ENCODE measurements around the gene PRAMEF5.
"Not testable (repeated sequence)": the region's sequence is repeated elsewhere in the genome, so short reads cannot be mapped to it uniquely, and the experiment has no call there.

The PRAMEF5 gene

DNA sequence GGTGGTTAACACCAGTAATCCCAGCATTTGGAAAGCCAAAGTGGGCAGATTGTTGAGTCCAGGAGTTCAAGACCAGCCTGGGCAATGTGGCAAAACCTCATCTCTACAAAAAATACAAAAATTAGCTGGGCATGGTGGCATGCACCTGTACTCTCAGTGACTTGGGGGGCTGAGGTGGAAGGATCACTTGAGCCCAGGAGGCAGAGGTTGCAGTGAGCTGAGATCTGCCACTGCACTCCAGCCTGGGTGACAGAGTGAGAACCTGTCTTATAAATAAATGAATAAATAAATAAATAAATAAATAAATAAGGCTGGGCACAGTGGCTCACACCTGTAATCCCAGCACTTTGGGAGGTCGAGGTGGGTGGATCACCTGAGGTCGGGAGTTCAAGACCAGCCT lies 21.9 kb upstream of the PRAMEF5 start:
- not testable (repeated sequence) for DNase-seq (ENCODE audit: low spot score in 2 of 2); H3K9me3 Mint-ChIP-seq; H3K4me1 Mint-ChIP-seq; H3K27ac Mint-ChIP-seq (ENCODE audit: low read depth); H3K36me3 Mint-ChIP-seq (ENCODE audit: insufficient read depth); ATAC-seq (replicated peaks; ENCODE audit: extremely low read depth, poor library complexity, severe bottlenecking); H3K4me3 Mint-ChIP-seq
- peaks cover 27% of the 10 kb centered on the region for H3K27me3 Mint-ChIP-seq

DNA sequence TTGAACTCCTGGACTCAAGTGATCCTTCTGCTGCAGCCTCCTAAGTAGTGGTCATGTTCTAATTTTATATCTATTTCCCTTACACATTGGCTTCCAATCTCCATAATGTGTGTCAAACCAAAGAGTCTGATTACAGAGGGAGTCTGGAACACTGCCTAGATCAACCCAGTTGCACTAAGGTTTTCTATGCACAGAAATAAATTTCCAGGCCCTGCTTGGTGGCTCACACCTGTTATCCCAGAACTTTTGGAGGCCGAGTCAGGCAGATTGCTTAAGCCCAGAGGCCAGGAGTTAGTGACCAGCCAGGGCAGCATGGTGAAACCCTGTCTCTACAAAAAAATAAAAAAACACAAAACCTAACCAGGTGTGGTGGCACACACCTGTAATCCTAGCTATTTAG lies 19.9 kb upstream of the PRAMEF5 start:
- not testable (repeated sequence) for H3K36me3 Mint-ChIP-seq (ENCODE audit: insufficient read depth); H3K4me1 Mint-ChIP-seq; H3K27ac Mint-ChIP-seq (ENCODE audit: low read depth); H3K9me3 Mint-ChIP-seq; ATAC-seq (replicated peaks; ENCODE audit: extremely low read depth, poor library complexity, severe bottlenecking); H3K4me3 Mint-ChIP-seq
- peak in 1 of 2 donors; percentile 6 for DNase-seq (ENCODE audit: low spot score in 2 of 2)
- H3K27me3 Mint-ChIP-seq, result peaks cover 20% of the 10 kb centered on the region

DNA sequence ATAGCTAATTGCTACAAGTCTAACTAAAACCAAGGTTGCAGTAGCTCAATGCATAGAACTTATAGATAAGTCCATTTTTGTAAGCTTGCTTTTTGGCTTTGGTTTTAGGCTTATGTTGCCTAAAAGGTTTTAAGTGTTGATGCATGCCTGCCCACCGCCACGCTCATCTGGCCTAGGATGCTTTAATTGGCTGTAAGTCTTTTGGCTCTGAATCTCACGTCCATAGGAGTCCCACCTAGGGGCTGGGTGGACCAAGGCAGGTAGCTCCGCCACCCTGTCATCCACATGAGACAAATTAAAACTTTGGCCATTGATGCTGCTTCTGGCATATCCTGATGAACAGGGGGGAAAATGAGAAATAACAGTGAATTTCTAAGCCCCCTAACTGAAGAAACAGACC lies 16.4 kb upstream of the PRAMEF5 start:
- H3K27me3 Mint-ChIP-seq, result peaks cover 15% of the 10 kb centered on the region
- not testable (repeated sequence) for ATAC-seq (replicated peaks; ENCODE audit: extremely low read depth, poor library complexity, severe bottlenecking); H3K36me3 Mint-ChIP-seq (ENCODE audit: insufficient read depth)

DNA sequence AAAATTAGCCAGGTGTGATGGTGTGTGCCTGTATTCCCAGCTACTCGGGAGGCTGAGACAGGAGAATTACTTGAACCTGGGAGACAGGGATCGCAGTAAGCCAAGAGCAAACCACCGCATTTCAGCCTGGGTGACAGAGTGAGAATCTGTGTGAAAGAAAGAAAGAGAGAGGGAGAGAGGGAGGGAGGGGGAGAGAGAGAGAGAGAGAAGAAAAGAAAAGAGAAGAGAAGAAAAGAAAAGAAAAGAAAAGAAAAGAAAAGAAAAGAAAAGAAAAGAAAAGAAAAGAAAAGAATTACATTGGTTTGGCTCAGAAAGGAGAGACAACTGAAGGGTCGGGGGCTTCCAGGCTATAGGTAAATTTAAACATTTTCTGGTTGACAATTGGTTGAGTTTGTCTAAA lies 14.4 kb upstream of the PRAMEF5 start:
- not testable (repeated sequence) for DNase-seq (ENCODE audit: low spot score in 2 of 2); H3K9me3 Mint-ChIP-seq; H3K4me1 Mint-ChIP-seq; ATAC-seq (replicated peaks; ENCODE audit: extremely low read depth, poor library complexity, severe bottlenecking); H3K4me3 Mint-ChIP-seq; H3K36me3 Mint-ChIP-seq (ENCODE audit: insufficient read depth); H3K27ac Mint-ChIP-seq (ENCODE audit: low read depth)
- H3K27me3 Mint-ChIP-seq, result peaks cover 10% of the 10 kb centered on the region

More for the DNA sequence above, 16.4 kb upstream of the PRAMEF5 start:
- H3K9me3 Mint-ChIP-seq; H3K27ac Mint-ChIP-seq (ENCODE audit: low read depth); DNase-seq (ENCODE audit: low spot score in 2 of 2); H3K4me1 Mint-ChIP-seq; H3K4me3 Mint-ChIP-seq: not testable (repeated sequence)

DNA sequence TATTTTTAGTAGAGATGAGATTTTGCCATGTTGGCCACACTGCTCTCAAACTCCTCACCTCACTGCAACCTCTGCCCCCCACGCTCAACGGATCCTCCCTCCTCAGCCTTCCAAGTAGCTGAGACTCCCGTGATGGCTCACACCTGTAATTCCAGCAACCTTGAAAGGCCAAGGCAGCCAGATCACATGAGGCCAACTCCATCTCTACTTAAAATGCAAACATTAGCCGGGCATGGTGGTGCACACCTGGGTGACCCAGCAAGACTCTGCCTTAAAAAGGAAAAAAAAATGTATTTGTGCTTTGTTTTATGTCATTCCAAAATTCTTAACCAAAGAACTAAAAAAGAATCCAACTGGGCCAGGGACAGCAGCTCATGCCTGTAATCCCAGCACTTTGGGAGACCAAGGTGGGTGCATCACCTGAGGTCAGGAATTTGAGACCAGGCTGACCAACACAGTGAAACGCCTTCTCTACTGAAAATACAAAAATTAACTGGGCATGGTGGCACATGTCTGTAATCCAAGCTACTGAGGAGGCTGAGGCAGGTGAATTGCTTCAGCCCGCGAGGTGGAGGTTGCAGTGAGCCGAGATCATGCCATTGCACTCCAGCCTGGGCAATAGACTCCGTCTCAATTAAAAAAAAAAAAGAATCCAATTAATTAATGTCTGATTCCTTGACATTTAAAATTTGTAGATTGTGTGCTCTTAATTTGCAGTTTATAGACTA lies 10.3 kb upstream of the PRAMEF5 start:
- Mint-ChIP-seq H3K27me3 (peaks cover 19% of the 10 kb centered on the region), H3K27ac (ENCODE audit: low read depth) (peak overlapping the region; percentile 2)
- H3K4me1 Mint-ChIP-seq; ATAC-seq (replicated peaks; ENCODE audit: extremely low read depth, poor library complexity, severe bottlenecking); H3K36me3 Mint-ChIP-seq (ENCODE audit: insufficient read depth); H3K9me3 Mint-ChIP-seq; H3K4me3 Mint-ChIP-seq: not testable (repeated sequence)
- DNase-seq (ENCODE audit: low spot score in 2 of 2), result peak in 1 of 2 donors; percentile 5

DNA sequence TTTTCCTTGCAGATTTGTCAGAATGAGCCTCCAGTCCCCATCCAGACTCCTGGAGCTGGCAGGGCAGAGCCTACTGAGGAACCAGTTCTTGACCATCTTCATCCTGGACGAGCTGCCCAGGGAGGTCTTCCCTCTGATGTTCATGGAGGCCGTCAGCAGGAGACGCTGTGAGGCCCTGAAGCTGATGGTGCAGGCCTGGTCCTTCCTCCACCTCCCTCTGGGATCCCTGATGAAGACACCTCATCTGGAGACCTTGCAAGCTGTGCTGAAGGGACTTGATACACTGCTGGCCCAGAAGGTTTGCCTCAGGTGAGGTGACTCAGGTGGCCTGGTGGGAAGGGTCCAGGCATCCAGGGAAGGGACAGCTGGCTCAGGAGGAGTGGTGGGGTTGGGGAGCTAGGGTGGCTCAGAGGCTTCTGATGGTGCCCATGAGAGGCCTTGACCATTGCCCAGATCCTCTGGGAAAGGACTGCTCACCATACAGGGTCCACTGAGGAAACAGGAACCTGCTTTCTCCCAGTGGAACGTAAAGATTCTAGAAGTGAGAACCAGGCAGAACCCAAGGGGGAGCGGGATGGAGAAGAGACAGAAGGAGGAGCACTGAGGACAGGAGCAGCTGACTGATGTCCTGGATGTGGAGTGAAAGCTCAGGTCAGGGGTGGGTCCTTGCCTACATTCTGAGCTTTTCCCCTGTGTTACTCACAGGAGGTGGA lies 8.0 kb upstream of the PRAMEF5 start:
- not testable (repeated sequence) for ATAC-seq (replicated peaks; ENCODE audit: extremely low read depth, poor library complexity, severe bottlenecking); H3K9me3 Mint-ChIP-seq; H3K4me3 Mint-ChIP-seq; H3K27ac Mint-ChIP-seq (ENCODE audit: low read depth); H3K36me3 Mint-ChIP-seq (ENCODE audit: insufficient read depth); DNase-seq (ENCODE audit: low spot score in 2 of 2); H3K4me1 Mint-ChIP-seq
- peaks cover 19% of the 10 kb centered on the region for H3K27me3 Mint-ChIP-seq

DNA sequence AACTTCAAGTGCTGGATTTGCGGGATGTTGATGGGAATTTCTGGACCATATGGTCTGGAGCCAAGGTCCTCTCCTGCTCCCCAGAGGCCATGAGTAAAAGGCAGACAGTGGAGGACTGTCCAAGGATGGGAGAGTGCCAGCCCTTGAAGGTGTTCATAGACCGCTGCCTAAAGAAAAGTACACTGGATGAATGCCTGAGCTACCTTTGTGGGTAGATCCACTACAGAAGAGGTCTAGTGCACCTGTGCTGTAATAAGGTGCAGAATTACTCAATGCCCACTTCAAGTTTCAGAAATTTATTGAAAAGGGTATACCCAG lies 7.5 kb upstream of the PRAMEF5 start:
- not testable (repeated sequence) for H3K4me1 Mint-ChIP-seq; H3K36me3 Mint-ChIP-seq (ENCODE audit: insufficient read depth); DNase-seq (ENCODE audit: low spot score in 2 of 2); H3K9me3 Mint-ChIP-seq; H3K27ac Mint-ChIP-seq (ENCODE audit: low read depth); ATAC-seq (replicated peaks; ENCODE audit: extremely low read depth, poor library complexity, severe bottlenecking); H3K4me3 Mint-ChIP-seq
- peaks cover 19% of the 10 kb centered on the region for H3K27me3 Mint-ChIP-seq

DNA sequence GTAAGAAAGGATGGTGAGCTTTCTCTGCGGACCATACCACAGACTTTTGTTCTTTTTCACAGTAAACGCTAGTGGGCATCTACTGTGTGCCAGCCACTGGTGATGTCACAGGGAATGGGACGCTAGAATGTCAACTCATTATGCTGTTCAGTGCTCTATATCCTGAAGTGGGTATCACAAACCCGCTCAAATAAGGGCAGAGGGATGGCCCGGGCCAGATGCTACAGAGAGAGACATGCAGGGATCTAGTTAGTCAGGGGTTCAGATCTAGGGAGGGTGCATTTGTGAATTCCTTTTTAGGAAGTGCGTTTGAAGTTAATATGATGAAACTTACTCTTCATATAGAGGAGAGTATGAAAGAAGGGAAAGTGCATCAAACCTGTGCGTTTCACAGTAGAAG lies 6.9 kb upstream of the PRAMEF5 start:
- ATAC-seq (replicated peaks; ENCODE audit: extremely low read depth, poor library complexity, severe bottlenecking); H3K4me1 Mint-ChIP-seq; H3K9me3 Mint-ChIP-seq; DNase-seq (ENCODE audit: low spot score in 2 of 2); H3K27ac Mint-ChIP-seq (ENCODE audit: low read depth); H3K36me3 Mint-ChIP-seq (ENCODE audit: insufficient read depth); H3K4me3 Mint-ChIP-seq: not testable (repeated sequence)
- H3K27me3 Mint-ChIP-seq, result peaks cover 19% of the 10 kb centered on the region

DNA sequence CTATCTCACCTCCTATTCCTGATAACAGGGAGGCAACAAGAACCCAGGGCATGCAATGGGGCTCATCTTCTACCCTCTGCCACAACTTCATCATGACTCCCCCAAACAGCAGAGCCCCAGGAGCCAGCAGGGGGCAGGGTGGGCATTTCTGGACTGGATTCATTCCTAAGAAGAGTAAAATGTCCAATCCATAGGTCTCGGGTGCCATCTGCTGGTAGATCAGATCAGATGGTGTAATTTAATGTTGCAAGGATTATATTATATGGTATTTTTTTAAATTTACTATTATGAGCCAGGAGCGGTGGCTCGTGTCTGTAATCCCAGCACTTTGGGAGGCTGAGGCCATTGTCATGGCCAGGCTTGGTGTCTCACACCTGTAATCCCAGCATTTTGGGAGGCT lies 11.1 kb downstream of the PRAMEF5 start:
- ATAC-seq (replicated peaks; ENCODE audit: extremely low read depth, poor library complexity, severe bottlenecking); H3K36me3 Mint-ChIP-seq (ENCODE audit: insufficient read depth); H3K4me1 Mint-ChIP-seq; H3K4me3 Mint-ChIP-seq; H3K27ac Mint-ChIP-seq (ENCODE audit: low read depth); H3K27me3 Mint-ChIP-seq; H3K9me3 Mint-ChIP-seq; DNase-seq (ENCODE audit: low spot score in 2 of 2): not testable (repeated sequence)

DNA sequence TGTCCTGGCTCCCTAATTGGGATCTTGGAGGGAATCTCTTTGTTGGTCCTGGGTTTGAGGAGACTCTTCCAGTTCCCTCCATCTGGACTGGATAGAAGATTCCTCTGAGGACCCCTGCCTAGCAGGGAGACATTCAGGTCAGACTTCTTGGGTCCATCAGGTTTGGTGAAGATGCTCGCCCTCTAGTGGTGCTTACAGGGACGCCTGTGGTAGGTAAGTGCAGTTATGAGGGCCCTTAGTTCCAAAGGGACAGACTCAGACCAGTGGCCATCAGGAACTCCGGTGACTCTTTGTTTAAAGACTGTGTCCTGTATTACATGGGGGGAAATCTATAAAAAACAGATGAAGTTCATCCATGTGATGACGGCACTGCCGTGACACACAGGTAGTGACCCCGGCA lies 23.0 kb downstream of the PRAMEF5 start:
- H3K36me3 Mint-ChIP-seq (ENCODE audit: insufficient read depth); H3K4me1 Mint-ChIP-seq; H3K27ac Mint-ChIP-seq (ENCODE audit: low read depth); DNase-seq (ENCODE audit: low spot score in 2 of 2); ATAC-seq (replicated peaks; ENCODE audit: extremely low read depth, poor library complexity, severe bottlenecking); H3K4me3 Mint-ChIP-seq; H3K27me3 Mint-ChIP-seq; H3K9me3 Mint-ChIP-seq: not testable (repeated sequence)

DNA sequence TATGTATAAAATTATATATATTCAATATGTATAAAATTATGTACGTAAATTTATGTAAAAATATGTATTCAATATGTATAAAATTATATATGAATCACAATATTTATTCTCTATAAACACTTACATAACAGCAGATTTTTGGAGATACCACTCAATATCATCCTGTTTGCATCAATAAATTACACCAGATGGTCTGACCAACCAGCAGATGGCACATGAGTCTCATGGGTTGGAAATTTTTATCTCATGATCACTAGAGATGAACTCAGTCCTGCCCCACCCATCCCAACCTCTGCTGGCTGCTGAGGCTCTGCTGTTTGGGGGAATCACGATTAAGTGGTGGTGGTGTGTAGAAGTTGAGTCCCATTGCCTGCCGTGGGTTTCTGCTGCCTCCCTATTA lies 25.6 kb downstream of the PRAMEF5 start:
- not testable (repeated sequence) for H3K27me3 Mint-ChIP-seq; H3K4me1 Mint-ChIP-seq; ATAC-seq (replicated peaks; ENCODE audit: extremely low read depth, poor library complexity, severe bottlenecking); DNase-seq (ENCODE audit: low spot score in 2 of 2); H3K9me3 Mint-ChIP-seq; H3K4me3 Mint-ChIP-seq; H3K27ac Mint-ChIP-seq (ENCODE audit: low read depth); H3K36me3 Mint-ChIP-seq (ENCODE audit: insufficient read depth)

DNA sequence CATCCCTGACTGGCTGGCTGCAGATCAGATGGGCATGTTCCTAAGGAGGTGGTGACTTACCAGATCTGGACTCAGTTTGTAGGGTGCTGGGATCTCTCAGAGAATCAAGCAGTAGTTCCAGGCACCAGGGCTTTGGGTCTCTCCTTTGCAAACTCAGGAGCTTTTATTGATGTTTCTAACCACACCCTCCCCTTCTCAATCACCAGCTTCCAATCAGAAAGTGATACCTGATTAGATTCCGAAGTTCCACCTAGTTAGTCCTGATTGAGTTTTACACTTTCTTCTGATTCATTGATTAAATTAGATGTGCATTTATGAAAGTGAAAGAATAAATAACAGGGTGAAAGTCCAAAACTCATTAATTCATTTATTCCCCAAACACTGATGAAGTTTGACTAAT lies 31.0 kb downstream of the PRAMEF5 start, which contains the start of gene PRAMEF8:
Gene PRAMEF8 (minus strand): TSS at position 101 of the 400 bp plus-strand sequence. CDS start 1,046 bp downstream, outside the sequence.
- H3K4me1 Mint-ChIP-seq; H3K4me3 Mint-ChIP-seq; H3K36me3 Mint-ChIP-seq (ENCODE audit: insufficient read depth); H3K9me3 Mint-ChIP-seq; H3K27ac Mint-ChIP-seq (ENCODE audit: low read depth); DNase-seq (ENCODE audit: low spot score in 2 of 2); ATAC-seq (replicated peaks; ENCODE audit: extremely low read depth, poor library complexity, severe bottlenecking); H3K27me3 Mint-ChIP-seq: not testable (repeated sequence)

DNA sequence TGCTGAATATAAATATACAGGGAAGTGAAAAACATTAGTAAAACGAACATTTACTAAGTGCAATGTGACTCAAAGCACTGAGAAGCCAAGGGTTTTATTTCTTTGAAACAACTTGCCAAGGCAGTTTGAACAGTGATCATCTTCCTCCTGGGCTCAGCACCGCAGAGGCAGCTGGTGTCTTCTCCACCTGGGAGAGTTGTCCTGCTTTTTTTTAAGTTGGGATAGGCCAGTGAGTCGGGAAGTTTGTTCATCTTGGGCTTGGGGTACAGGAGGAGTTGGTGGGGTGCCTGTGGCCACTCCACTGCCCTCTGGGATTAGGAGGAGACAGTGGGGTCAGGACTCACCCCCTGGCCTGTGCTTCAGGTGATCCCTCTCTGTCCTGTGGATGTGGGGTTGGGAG lies 35.0 kb downstream of the PRAMEF5 start:
- H3K27ac Mint-ChIP-seq (ENCODE audit: low read depth); ATAC-seq (replicated peaks; ENCODE audit: extremely low read depth, poor library complexity, severe bottlenecking); H3K4me1 Mint-ChIP-seq; DNase-seq (ENCODE audit: low spot score in 2 of 2); H3K4me3 Mint-ChIP-seq; H3K9me3 Mint-ChIP-seq; H3K27me3 Mint-ChIP-seq; H3K36me3 Mint-ChIP-seq (ENCODE audit: insufficient read depth): not testable (repeated sequence)
